C4-2B (cell line): ENCODE measurements around the gene SLC22A16.

Source experiments
- ZFX ChIP-seq: fragments of 450-650 bp; IDR thresholded peaks from 2 replicates; pipeline ENCODE4 v1.6.1; 2017
- TF ChIP-seq, protein P1 (sequence below): fragments of 450-650 bp; conservative IDR thresholded peaks from 2 replicates; pipeline ENCODE4 v1.5.1; 2017; ENCODE audit warnings: mild to moderate bottlenecking

DNA sequence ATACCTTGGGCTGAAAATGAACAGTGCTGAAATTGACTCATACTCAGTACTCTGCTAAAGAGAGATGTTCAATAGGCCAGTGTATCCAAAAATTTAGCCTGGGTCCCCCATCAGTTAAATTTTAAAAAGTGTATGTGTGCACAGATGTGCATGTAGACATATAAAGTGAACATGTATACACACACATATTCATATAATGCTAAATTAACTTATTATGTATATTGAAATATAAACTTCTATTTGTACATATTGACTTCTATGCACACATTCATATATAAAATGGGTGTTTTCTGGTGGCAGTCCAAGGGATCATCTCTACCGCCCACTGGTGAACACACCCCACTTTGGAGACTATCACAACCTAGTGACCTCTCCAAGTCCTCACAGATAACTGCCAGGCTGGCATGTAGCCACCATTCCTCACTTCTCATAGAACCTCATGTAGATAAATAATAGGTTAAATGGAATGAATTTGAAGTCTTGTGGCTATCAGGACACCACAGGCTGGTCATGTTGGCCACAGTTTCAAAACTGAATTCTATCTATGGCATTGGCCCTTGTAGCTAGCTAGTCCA, 8.8 kb downstream of the SLC22A16 start:
- TF ChIP-seq, protein P1, sequence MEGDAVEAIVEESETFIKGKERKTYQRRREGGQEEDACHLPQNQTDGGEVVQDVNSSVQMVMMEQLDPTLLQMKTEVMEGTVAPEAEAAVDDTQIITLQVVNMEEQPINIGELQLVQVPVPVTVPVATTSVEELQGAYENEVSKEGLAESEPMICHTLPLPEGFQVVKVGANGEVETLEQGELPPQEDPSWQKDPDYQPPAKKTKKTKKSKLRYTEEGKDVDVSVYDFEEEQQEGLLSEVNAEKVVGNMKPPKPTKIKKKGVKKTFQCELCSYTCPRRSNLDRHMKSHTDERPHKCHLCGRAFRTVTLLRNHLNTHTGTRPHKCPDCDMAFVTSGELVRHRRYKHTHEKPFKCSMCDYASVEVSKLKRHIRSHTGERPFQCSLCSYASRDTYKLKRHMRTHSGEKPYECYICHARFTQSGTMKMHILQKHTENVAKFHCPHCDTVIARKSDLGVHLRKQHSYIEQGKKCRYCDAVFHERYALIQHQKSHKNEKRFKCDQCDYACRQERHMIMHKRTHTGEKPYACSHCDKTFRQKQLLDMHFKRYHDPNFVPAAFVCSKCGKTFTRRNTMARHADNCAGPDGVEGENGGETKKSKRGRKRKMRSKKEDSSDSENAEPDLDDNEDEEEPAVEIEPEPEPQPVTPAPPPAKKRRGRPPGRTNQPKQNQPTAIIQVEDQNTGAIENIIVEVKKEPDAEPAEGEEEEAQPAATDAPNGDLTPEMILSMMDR, result no peak
- TF ChIP-seq ZFX, result no peak
